Measurements from ENCODE around the gene PLCG2.
A peak's percentile ranks its signal among the peaks of the same experiment; 100 is the strongest.
"Not testable (repeated sequence)": the region's sequence is repeated elsewhere in the genome, so short reads cannot be mapped to it uniquely, and the experiment has no call there.

Gene PLCG2

GRCh38 chr16:81850197-81850944, 71.3 kb downstream of the PLCG2 start:
- no peak for FAIRE-seq

GRCh38 chr16:81852347-81852746, 73.3 kb downstream of the PLCG2 start:
- no peak for FAIRE-seq

DNA sequence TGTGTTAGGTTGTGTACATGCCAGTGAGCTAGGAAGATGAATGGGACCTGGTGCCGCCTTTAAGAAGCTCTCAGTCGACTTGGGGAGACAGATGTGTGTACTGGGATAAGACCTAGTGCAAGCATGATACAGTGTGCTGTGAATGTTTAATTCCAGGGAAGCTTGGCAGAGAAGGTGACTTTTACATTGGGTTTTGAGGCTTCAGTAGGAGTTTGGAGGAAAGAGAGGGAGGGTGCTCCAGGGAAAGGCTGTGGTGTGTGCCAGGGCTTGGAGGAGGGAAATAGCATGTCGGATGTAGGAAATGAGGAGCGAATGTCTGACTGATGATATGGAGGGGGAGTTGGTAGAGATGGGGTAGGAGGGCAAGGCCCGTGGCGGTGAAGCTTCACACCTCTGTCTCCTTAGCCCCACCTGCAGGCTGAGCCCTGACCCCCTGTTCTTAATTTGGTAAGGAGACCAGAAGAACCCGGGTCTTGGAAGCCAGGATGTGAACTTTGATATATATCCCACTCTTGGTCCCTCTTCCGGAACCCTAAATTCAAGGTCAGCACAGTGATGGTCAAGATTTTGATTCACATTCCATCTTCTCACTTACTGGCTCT, 76.6 kb downstream of the PLCG2 start:
- FAIRE-seq, result no peak

DNA sequence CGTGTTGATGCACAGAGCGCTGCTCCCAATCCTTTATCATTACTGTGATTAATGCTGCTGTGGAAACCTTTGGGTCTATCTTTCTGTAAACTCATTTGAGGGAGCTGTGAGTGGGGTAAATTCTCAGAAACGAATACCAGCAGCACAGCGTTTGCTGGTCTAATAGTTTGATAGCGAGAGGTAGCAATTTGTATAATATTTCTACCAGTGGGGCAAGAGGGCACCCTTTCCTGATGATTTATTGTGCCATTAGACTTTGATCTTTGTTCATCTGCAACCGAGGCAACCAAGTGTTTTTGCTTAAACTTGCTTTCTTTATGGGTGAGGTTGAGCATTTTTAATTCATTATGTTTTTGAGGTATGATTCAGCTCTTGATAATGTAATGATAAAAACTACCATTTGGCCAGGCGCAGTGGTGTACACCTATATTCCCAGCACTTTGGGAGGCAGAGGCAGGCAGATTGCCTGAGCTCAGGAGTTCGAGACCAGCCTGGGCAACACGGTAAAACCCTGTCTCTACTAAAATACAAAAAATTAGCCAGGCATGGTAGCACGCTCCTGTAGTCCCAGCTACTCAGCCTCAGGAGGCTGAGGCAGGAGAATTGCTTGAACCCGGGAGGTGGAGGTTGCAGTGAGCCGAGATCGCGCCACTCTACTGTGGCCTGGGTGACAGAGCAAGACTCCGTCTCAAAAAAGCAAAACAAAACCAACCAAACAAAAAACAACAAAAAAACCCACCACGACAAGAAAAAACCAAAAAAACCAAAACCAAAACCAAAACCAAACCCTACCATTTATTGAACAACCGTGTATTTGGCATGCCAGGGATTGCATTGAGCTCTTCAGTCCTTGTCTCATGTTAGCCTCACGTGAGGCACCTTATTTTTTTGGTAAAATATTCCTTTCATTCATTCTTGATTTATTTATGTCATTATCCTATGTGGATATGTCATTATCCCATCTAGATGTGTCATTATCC, 81.5 kb downstream of the PLCG2 start:
- FAIRE-seq, result no peak

GRCh38 chr16:81861503-81861902, 82.4 kb downstream of the PLCG2 start:
- no peak for FAIRE-seq

DNA sequence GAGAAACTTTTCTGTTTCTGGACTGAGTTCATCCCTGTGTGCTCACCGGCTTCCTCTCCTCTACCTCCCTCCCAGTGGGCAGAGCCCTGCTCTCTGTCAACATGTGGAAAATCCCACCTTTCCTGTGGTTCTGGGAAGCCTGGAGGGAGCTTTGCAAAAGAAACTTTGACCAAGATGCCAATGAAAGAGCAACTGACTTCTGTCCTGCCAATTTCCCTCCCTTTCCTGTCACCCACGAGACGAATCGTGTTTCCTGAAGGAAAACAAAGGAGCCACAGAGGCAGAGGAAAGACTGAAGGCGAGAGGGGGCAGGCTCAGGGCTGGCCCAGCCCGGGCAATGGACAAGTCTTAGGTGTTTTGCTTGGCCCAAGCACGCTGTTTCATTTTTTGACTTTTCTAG, 82.8 kb downstream of the PLCG2 start:
- no peak for FAIRE-seq

DNA sequence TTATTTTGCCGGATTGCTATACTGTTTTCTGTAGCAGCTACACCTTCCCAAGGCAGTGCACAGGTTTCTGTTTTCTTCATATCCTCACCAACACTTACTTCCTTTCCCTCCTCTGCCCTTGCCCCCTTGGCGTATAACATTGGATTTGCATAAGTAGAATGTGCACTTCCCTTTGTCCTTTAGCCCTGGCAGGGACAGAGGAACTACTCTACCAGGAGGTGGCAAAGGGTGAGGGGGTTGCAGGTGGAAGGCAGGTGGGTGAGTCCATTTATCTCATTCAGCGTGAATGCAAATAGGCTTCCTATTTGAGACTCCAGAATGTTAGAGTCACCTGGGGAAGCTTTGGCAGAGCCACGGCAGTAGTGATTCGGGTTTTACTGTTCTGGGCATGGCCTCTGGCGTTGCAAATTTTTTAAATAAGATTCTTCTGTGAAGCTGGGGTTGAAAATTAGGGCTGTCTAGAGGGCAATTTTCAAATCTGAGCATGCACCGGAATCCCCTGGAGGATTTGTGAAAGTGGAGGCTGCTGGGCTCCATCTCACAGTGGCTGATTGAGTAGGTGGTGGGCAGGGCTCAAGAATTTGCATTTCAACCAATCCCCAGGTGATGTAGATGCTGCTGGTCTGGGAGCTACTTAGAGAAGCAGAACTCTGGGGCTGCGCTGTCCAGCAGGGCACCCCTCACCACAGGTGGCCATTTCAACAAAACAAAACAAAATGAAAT, 84.7 kb downstream of the PLCG2 start:
- no peak for FAIRE-seq

DNA sequence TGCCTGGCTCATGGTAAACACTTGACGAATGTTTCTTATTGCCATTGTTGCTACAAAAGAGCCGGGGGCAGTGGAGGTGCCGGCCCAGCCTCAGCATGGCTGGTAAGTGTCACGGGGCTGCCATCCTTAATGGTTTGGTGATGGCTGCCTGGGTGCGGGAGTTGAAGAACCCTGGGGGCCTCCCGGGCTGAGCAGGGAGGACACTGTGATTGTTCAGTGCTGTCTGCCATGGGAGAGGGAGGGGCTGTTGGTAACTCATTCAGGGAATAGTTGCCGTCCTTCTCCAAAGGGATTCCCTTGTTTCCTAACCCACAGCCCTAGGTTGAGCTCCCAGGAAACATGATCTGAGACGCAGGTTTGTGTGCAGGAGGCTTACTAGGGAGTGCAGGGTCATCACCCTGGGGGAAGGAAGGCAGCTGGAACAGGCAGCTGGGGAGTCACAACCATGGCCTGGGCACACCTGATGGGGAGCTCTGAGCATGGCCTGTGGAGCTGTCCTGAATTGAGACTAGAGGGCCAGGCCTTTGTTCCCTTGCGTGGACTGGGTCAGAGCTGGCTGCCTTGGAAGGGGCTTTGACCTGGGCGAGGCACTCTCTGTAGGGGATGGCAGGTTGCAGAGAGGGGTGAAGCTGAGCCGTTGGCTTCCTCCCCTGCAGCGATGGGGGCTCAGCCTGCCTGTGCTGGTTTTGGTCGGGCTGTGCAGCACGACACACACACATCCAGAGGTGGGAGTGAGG, 85.7 kb downstream of the PLCG2 start:
- FAIRE-seq, result no peak

GRCh38 chr16:81866820-81867440, 87.8 kb downstream of the PLCG2 start:
- FAIRE-seq, result no peak

DNA sequence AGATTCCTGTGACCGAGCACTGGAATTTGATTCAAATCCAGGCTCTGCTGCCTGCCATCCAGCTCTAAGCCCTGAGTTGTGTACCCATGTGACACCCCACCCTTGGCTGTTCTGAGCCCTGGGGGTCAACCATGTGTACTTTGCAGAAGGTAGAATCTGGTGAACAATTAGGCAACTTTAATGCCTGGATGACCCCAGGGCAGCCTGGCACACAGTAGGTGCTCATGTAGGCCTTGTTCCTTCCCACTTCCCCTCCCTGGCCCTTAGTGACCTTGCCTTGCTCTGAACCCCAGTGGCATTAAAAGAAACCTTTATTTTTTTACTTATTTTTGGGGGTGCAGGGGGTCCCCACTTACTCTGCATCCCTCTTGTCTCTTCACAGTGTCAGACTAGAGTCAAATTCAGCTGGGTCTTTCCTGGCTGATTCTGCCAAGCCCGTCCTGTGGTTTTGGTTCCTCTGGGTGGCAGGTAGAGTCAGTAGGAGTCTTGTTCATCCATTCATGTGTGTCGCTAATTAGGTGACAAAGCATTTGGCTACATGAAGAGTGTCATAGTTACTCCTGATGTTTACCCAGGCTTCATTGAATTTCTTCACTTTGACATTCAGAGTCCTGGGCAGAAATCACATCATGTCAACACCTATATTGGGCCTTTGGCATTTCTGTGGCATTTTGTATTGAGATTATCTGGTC, 89.1 kb downstream of the PLCG2 start:
- no peak for FAIRE-seq

GRCh38 chr16:81869326-81869725, 90.2 kb downstream of the PLCG2 start:
- no peak for FAIRE-seq

DNA sequence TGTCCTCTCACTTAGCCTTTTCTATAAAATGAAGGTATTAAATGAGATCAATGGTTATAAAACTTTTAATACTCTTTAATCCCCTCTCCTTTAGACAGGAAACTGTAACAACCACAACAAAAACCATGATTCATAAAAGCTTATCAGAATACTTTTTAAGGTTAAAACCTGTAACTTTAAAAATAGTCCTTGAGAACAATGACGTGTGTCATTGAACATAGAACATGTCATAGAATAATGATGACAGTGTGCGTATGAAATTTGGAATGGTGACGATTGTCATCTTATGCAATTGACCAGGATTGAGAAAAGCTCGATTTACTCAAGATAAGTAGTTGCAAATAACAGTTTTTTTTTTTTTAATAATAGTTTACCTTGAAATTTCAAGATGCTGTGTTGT, 94.1 kb downstream of the PLCG2 start:
- no peak for FAIRE-seq

DNA sequence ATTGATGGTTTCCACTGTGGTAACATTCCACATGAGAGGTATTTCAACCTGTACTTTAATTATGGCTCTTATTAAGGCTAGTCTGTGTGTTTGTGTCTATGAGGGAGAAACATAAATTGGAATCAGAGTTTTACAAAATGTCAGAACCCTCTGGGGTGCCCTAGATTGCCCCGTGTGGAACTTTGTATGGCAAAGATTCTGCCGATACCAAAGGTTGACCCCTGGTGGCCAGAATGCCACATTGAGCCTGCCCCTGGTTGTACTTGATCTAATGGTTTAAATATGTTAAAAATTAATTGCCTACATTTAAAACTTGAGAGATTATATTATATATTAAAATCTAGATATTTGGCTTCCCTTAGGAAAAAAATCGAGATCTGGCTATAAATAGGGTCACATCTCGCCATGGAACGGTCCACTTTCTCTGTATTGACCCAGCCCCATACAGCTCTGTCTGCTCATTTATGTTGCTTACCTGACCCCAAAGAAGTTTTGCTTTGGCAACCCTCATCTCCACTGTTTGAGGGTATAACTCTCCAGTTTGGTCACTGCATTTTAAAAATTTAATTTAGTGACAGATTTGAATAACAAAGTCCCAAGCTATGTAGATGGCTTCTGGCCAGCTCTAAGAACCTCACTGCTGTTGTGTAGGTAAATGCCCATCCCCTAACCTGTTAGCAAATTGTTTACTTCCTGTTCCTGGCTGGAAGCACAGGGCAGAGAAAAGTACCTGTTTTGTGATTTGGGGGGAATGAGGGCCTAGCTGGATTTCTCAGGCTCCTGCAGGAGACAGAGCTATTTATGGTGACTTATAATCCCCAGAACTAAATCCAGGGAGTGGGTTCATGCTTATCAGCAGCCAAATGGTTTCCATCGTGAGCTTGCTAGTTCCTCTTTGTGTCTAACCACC, 95.0 kb downstream of the PLCG2 start:
- peak; percentile 61 for FAIRE-seq

GRCh38 chr16:81875461-81875860, 96.4 kb downstream of the PLCG2 start:
- no peak for FAIRE-seq

DNA sequence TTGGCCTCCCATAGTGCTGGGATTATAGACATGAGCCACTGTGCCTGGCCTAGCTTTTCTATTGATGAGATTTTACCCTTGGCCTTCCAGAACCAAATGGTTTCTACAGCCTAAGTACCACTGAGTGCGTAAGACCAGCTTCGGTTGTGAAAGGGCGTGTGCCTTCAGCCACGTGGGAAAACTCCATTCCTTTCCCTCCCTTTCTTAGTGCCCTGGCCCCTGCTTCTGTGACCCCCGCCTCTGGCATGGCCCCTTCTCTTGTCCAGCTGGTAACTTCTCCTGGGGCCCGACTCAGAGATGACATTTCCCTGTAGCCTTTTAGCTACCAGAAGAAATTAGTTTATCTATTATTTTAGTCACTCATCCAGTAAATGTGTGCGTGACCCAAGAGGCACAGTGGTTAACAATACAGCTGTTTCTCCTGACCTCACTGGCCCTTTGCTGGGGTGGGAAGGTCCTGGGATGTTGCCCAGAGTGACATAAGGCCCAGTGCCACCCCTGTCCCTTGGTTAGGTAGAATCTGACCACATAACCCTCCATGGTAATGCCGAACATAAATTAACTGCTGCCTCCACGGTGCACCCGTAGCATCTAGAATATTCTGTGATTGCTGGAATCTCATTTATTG, 97.3 kb downstream of the PLCG2 start:
- FAIRE-seq, result no peak

GRCh38 chr16:81877490-81877889, 98.4 kb downstream of the PLCG2 start:
- FAIRE-seq, result not testable (repeated sequence)

DNA sequence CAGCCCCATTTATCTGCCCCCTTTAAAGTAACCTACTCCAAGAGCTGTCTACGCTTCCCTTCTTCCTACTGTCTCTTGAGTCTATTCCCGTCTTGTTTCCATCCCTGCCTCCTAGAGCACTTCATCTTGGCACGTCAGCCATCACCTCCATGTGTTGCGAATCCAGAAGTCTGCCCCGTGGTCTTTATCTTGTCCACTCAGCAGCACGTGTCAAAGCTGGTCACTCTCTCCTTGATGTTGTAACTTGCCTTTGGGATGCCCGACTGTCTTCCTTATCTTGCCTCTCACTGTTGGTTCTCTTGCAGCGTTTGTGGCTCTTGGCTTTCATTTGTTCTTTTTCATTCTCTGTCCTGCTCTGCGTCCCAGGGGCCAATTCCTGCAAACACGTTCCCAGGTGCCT, 99.4 kb downstream of the PLCG2 start:
- FAIRE-seq, result no peak

DNA sequence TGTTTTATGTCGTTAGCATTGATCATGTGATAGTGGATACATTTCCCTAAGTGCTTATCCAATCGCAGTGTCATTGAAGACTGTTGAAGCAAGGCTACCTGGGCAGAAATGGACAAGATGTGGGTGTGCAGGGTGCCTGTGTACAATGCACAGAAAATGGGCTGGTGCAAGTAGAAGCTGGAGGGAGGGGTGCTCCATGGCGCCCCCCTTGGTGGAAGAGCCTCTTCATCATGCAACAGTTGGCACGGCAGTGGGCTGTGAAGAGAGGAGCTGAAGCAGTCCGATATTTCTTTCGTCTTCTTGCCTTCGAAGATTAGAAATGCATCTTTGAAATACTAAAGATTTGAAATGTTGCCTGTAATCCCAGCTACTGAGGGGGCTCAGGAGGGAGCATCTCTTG, 100.5 kb downstream of the PLCG2 start:
- FAIRE-seq, result no peak

DNA sequence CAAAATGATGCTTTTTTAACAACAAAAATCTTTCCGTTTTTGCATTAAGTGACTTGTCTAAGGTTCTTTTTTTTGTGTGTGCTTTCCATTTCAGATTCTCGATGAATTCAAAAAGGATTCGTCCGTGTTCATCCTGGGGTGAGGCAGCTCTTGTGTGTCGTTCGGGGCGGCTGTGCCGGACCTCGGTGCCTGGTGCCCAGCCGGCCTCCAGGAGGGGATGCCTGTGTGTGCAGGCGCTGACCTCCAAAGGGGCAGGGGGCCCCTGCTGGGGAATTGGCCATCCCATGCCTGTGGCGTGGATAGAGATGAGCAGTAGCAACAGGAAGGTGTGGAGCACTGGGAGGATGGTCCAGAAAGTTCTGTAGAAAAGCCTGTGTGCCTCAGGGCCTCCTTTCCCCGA, 101.7 kb downstream of the PLCG2 start:
- no peak for FAIRE-seq

All from G401.6 (cell line).